IPS DF 4.7 (cell line): ENCODE measurements around the gene DLG2.

Experiments used
- DNase-seq: peaks from one replicate; pipeline ENCODE4 v3.0.0-alpha.2; 2013; ENCODE audit warnings: low spot score; ENCODE audit errors: extremely low read depth

Gene DLG2

GRCh38 chr11:83956119-83956697 is 1670.9 kb downstream of the DLG2 start:
- DNase-seq = no peak

- no peak for DNase-seq
Observed at GRCh38 chr11:83954780-83955179, 1672.4 kb downstream of the DLG2 start.

- DNase-seq = no peak
Observed at GRCh38 chr11:83951521-83951920, 1675.6 kb downstream of the DLG2 start.

GRCh38 chr11:83948200-83948599 is 1678.9 kb downstream of the DLG2 start:
- DNase-seq = no peak

- no peak for DNase-seq
Observed at GRCh38 chr11:83945976-83946375, 1681.2 kb downstream of the DLG2 start.

- no peak for DNase-seq
Observed at GRCh38 chr11:83941050-83941449, 1686.1 kb downstream of the DLG2 start.

- no peak for DNase-seq
Observed at GRCh38 chr11:83938148-83938547, 1689.0 kb downstream of the DLG2 start.

- DNase-seq = no peak
Observed at GRCh38 chr11:83933008-83933407, 1694.1 kb downstream of the DLG2 start.

GRCh38 chr11:83927422-83927821 is 1699.7 kb downstream of the DLG2 start:
- DNase-seq = no peak

- DNase-seq = no peak
Observed at GRCh38 chr11:83924795-83925542, 1702.2 kb downstream of the DLG2 start.

GRCh38 chr11:83923961-83924360 is 1703.2 kb downstream of the DLG2 start:
- DNase-seq = no peak

- DNase-seq = no peak
Observed at GRCh38 chr11:83922953-83923352, 1704.2 kb downstream of the DLG2 start.

- DNase-seq = no peak
Observed at GRCh38 chr11:83922318-83922717, 1704.8 kb downstream of the DLG2 start.

- DNase-seq = no peak
Observed at GRCh38 chr11:83921447-83922192, 1705.5 kb downstream of the DLG2 start.

GRCh38 chr11:83918476-83918875 is 1708.7 kb downstream of the DLG2 start:
- DNase-seq = no peak

- DNase-seq = no peak
Observed at GRCh38 chr11:83914995-83915394, 1712.1 kb downstream of the DLG2 start.

GRCh38 chr11:83909579-83910534 is 1717.3 kb downstream of the DLG2 start:
- no peak for DNase-seq

- DNase-seq = no peak
Observed at GRCh38 chr11:83908298-83908856, 1718.8 kb downstream of the DLG2 start.

- no peak for DNase-seq
Observed at GRCh38 chr11:83895516-83895915, 1731.6 kb downstream of the DLG2 start.

GRCh38 chr11:83881428-83881827 is 1745.7 kb downstream of the DLG2 start:
- no peak for DNase-seq

GRCh38 chr11:83871054-83871453 is 1756.1 kb downstream of the DLG2 start:
- DNase-seq = no peak
